ENCODE measurements around the gene PANK2.

Gene PANK2

DNA sequence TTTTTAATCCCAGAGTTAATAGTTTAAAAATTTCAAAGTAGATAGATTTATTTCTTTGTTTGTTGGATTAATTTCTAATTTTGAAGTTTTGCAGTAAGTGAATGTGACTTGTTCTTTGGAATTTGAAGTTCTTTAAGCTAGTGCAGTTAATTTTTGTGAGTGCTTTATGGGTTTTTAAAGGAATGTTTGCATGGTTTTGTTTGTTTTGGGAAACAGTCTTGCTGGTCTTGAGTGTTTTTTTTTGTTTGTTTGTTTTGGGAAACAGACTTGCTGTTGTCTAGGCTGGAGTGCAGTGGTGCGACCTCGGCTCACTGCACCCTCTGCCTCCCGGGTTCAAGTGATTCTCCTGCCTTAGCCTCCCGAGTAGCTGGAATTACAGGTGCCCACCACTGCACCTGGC lies 9.5 kb downstream of the PANK2 start:
- POLR2A ChIA-PET, result interaction anchor here (0.7 kb wide), 1 partner anchor 1713 kb away, joined by 3 read pairs; no protein-coding TSS in a partner anchor
- TF ChIP-seq ARNT (IDR thresholded peaks at IDR 0.05) (no peak), BHLHE40 (IDR thresholded peaks at IDR 0.05; ENCODE audit: borderline replicate concordance) (no peak), NFRKB (IDR thresholded peaks at IDR 0.05) (no peak), FOXK2 (IDR thresholded peaks at IDR 0.05) (no peak), FOXA1 (IDR thresholded peaks at IDR 0.05) (no peak), LEF1 (IDR thresholded peaks at IDR 0.05; ENCODE audit: borderline replicate concordance) (no peak), ZNF384 (IDR thresholded peaks at IDR 0.05) (no peak), SP1 (IDR thresholded peaks at IDR 0.05) (no peak), SUZ12 (IDR thresholded peaks at IDR 0.05) (no peak), L3MBTL2 (conservative IDR thresholded peaks at IDR 0.05) (no peak)
- no peak for DNase-seq (ENCODE audit: extremely low spot score)
- CTCF ChIA-PET, result no interaction called here

DNA sequence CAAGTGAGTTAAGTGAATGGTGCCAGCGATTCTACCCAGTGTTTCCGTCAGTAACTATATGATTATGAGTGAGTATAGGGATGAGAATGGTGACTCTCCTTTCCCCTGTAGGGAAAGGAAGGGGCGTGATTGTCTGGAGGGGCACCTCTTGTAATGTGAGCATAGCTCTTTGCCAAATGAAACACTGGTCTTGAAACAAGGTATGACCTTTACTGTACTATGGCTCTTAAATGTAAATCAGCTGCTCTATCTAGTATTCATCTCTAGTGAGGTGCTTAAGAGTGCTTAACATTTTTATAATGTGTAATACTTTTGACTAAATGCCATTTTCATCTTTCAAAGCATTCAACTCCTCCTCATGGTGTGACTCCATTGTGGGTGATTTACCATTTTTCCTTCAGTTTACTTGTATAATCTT lies 11.0 kb downstream of the PANK2 start:
- DNase-seq (ENCODE audit: extremely low spot score), result no peak
- POLR2A ChIA-PET, result interaction anchor here (1.1 kb wide), 1 partner anchor 10 kb away, joined by 4 read pairs; no protein-coding TSS in a partner anchor

DNA sequence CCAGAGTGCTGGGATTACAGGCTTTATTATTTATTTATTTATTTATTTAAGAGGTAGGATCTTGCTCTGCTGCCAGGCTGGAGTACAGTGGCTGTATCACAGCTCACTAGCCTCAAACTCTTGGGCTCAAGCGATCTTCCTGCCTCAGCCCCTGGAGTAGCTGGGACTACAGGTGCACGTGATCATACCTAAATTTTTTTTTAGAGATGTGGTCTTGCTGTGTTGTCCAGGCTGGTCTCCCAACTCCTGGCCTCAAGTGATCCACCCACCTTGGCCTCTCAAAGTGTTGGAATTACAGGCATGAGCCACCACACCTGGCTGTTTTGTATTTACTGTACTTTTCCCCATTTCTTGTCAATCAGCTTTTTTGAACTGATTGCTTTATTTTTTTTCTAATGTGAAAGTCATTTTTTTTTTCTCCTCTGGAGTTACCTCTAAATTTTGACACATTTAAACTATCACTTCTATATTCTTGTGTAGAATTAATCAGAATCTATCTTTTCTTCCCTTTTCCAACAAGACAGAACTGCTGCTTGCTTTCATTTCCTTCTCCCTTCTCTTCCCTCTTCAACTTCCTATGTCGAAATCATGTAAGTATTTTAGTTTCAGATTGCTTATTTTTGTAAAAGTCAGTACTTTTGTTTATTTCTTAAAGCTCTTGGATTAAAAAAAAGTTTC lies 12.0 kb downstream of the PANK2 start:
- ChIA-PET CTCF (interaction anchor here (0.7 kb wide), 1 partner anchor 10 kb away, joined by 4 read pairs; no protein-coding TSS in a partner anchor), POLR2A (interaction anchor here (1.2 kb wide), 1 partner anchor 11 kb away, joined by 6 read pairs; no protein-coding TSS in a partner anchor)
- no peak for DNase-seq (ENCODE audit: extremely low spot score)
- no peak for TF ChIP-seq NFRKB (IDR thresholded peaks at IDR 0.05)
- no peak for TF ChIP-seq FOXA1 (IDR thresholded peaks at IDR 0.05)
- no peak for TF ChIP-seq HDGF (IDR thresholded peaks at IDR 0.05; ENCODE audit: borderline replicate concordance)
- TF ChIP-seq LEF1 (IDR thresholded peaks at IDR 0.05; ENCODE audit: borderline replicate concordance), result no peak
- TF ChIP-seq SUZ12 (IDR thresholded peaks at IDR 0.05), result no peak
- no peak for TF ChIP-seq L3MBTL2 (conservative IDR thresholded peaks at IDR 0.05)
- TF ChIP-seq SP1 (IDR thresholded peaks at IDR 0.05), result no peak
- no peak for TF ChIP-seq ARNT (IDR thresholded peaks at IDR 0.05)
- no peak for TF ChIP-seq FOXM1 (IDR thresholded peaks at IDR 0.05; ENCODE audit: borderline replicate concordance)
- TF ChIP-seq ZNF384 (IDR thresholded peaks at IDR 0.05), result no peak
- TF ChIP-seq, protein P1, sequence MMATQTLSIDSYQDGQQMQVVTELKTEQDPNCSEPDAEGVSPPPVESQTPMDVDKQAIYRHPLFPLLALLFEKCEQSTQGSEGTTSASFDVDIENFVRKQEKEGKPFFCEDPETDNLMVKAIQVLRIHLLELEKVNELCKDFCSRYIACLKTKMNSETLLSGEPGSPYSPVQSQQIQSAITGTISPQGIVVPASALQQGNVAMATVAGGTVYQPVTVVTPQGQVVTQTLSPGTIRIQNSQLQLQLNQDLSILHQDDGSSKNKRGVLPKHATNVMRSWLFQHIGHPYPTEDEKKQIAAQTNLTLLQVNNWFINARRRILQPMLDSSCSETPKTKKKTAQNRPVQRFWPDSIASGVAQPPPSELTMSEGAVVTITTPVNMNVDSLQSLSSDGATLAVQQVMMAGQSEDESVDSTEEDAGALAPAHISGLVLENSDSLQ (IDR thresholded peaks at IDR 0.05), result no peak
- no peak for TF ChIP-seq CTBP1 (IDR thresholded peaks at IDR 0.05; ENCODE audit: borderline replicate concordance)
- no peak for TF ChIP-seq BHLHE40 (IDR thresholded peaks at IDR 0.05; ENCODE audit: borderline replicate concordance)
- TF ChIP-seq FOXK2 (IDR thresholded peaks at IDR 0.05), result no peak
- no peak for TF ChIP-seq ELF4 (IDR thresholded peaks at IDR 0.05)
- TF ChIP-seq TARDBP (IDR thresholded peaks at IDR 0.05), result no peak

More for the DNA sequence above, 11.0 kb downstream of the PANK2 start:
- no peak for TF ChIP-seq L3MBTL2 (conservative IDR thresholded peaks at IDR 0.05)
- TF ChIP-seq, protein P1 (IDR thresholded peaks at IDR 0.05), result no peak
- TF ChIP-seq ARNT (IDR thresholded peaks at IDR 0.05), result no peak
- TF ChIP-seq FOXK2 (IDR thresholded peaks at IDR 0.05), result no peak
- TF ChIP-seq ZNF384 (IDR thresholded peaks at IDR 0.05), result no peak
- TF ChIP-seq FOXM1 (IDR thresholded peaks at IDR 0.05; ENCODE audit: borderline replicate concordance), result no peak
- CTCF ChIA-PET, result no interaction called here

DNA sequence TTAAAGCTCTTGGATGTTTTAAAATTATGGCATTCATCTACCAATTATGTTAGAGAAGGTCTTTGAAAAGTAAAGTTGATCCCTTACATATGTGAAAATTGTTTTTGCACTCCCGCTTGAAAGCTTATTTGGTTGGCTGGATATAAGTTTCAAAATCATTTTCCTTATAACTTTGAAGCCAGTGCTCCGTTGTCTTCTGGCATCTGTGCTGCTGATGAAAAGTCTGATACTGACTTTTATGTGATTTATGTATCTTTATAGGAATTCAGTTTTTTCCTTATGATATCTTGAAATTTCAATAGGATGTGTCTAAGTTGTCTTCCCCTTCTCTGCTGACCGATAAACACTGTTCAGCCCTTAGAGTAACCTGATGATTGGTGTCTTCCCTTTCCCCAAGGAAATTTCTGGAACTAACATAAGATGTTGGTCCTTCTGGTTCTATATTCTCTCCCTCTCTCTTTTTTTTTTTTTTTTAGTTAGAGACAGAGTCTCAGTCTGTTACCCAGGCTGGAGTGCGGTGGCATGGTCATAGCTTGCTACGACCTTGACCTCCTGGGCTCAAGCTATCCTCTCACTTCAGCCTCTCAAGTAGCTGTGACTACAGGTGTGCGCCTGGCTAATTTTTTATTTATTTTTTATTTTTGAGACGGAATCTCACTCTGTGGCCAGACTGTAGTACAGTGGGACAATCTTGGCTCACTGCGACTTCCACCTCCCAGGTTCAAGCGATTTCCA lies 12.7 kb downstream of the PANK2 start:
- ChIA-PET POLR2A (interaction anchor here (1.2 kb wide), 1 partner anchor 12 kb away, joined by 6 read pairs; no protein-coding TSS in a partner anchor), CTCF (interaction anchor here (0.7 kb wide), 1 partner anchor 9 kb away, joined by 4 read pairs; no protein-coding TSS in a partner anchor)
- DNase-seq (ENCODE audit: extremely low spot score), result no peak
- TF ChIP-seq ARNT (IDR thresholded peaks at IDR 0.05), result no peak
- no peak for TF ChIP-seq LEF1 (IDR thresholded peaks at IDR 0.05; ENCODE audit: borderline replicate concordance)
- no peak for TF ChIP-seq ELF4 (IDR thresholded peaks at IDR 0.05)
- TF ChIP-seq BHLHE40 (IDR thresholded peaks at IDR 0.05; ENCODE audit: borderline replicate concordance), result no peak
- TF ChIP-seq TARDBP (IDR thresholded peaks at IDR 0.05), result no peak
- no peak for TF ChIP-seq ZNF384 (IDR thresholded peaks at IDR 0.05)
- no peak for TF ChIP-seq SUZ12 (IDR thresholded peaks at IDR 0.05)
- TF ChIP-seq FOXK2 (IDR thresholded peaks at IDR 0.05), result no peak
- no peak for TF ChIP-seq CTBP1 (IDR thresholded peaks at IDR 0.05; ENCODE audit: borderline replicate concordance)
- no peak for TF ChIP-seq HDGF (IDR thresholded peaks at IDR 0.05; ENCODE audit: borderline replicate concordance)
- no peak for TF ChIP-seq FOXM1 (IDR thresholded peaks at IDR 0.05; ENCODE audit: borderline replicate concordance)
- no peak for TF ChIP-seq SP1 (IDR thresholded peaks at IDR 0.05)
- TF ChIP-seq NFRKB (IDR thresholded peaks at IDR 0.05), result no peak
- TF ChIP-seq, protein P1 (IDR thresholded peaks at IDR 0.05), result no peak
- TF ChIP-seq FOXA1 (IDR thresholded peaks at IDR 0.05), result no peak
- no peak for TF ChIP-seq L3MBTL2 (conservative IDR thresholded peaks at IDR 0.05)

DNA sequence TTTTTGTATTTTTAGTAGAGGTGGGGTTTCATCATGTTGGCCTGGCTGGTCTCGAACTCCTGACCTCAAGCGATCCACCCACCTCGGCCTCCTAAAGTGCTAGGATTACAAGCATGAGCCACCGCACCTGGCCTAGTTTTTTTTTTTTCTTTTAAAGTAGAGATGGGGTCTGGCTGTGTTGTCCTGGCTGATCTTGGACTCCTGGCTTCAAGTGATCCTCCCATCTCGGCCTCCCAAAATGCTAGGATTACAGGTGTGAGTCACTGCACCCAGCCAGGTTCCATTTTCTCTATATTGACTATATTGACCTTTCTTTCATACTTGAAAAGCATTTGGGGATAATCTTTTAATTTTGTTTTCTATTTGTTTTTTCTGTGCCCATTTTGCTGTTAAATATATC lies 13.3 kb downstream of the PANK2 start:
- no peak for TF ChIP-seq L3MBTL2 (conservative IDR thresholded peaks at IDR 0.05)
- no peak for TF ChIP-seq HDGF (IDR thresholded peaks at IDR 0.05; ENCODE audit: borderline replicate concordance)
- no peak for TF ChIP-seq SUZ12 (IDR thresholded peaks at IDR 0.05)
- no peak for TF ChIP-seq ARNT (IDR thresholded peaks at IDR 0.05)
- no peak for DNase-seq (ENCODE audit: extremely low spot score)
- CTCF ChIA-PET, result interaction anchor here (0.6 kb wide), 1 partner anchor 27 kb away, joined by 3 read pairs; no protein-coding TSS in a partner anchor
- POLR2A ChIA-PET, result no interaction called here

Data from HEK293T (cell line).